Epidermal melanocyte (primary cell): Measurements from ENCODE around the gene ECM1.

Experiments
- DNase-seq: peaks from one replicate; pipeline ENCODE4 v3.0.0; 2011; ENCODE audit warnings: low spot score; ENCODE audit not compliant: insufficient read length

Gene ECM1

GRCh38 chr1:150557813-150558212 is 49.9 kb downstream of the ECM1 start:
- no peak for DNase-seq

- no peak for DNase-seq
Observed at GRCh38 chr1:150558303-150558704, 50.4 kb downstream of the ECM1 start.

GRCh38 chr1:150558761-150559655 is 51.1 kb downstream of the ECM1 start:
- peak; percentile 8 for DNase-seq

- no peak for DNase-seq
Observed at GRCh38 chr1:150559656-150560010, 51.7 kb downstream of the ECM1 start.

GRCh38 chr1:150560011-150560438 is 52.1 kb downstream of the ECM1 start:
- DNase-seq, result peak; percentile 66

GRCh38 chr1:150560576-150561253 is 52.8 kb downstream of the ECM1 start:
- peak; percentile 78 for DNase-seq

- peak; percentile 87 for DNase-seq
Observed at GRCh38 chr1:150561254-150561973, 53.5 kb downstream of the ECM1 start.

- DNase-seq, result peak; percentile 61
Observed at GRCh38 chr1:150561974-150562445, 54.1 kb downstream of the ECM1 start.

- DNase-seq, result no peak
Observed at GRCh38 chr1:150562446-150563339, 54.8 kb downstream of the ECM1 start.
